Fibroblast of lung (primary cell): ENCODE data around the gene NMNAT2.

Experiments
- CTCF ChIP-seq, 2 donors: IDR thresholded peaks in 1 of 2; conservative IDR thresholded peaks in 1 of 2; 1 replicate in 1 of 2; 2 replicates in 1 of 2; pipeline ENCODE4 v1.5.1; 2011 to 2012; ENCODE audit warnings: low read length in 2 of 2, control low read depth in 1 of 2, inconsistent platforms in 1 of 2, low read depth in 1 of 2, mild to moderate bottlenecking in 1 of 2
- EZH2 ChIP-seq: IDR thresholded peaks from 2 replicates; pipeline ENCODE4 v1.5.1; 2012; ENCODE audit warnings: low read length, control low read depth, mild to moderate bottlenecking; ENCODE audit errors: missing control alignments

GRCh38 chr1:183417772-183418491 lies at the start of gene NMNAT2:
- no peak for TF ChIP-seq CTCF (conservative IDR thresholded peaks at IDR 0.05 in 1 of 2, IDR thresholded peaks at IDR 0.05 in 1 of 2; ENCODE audit: low read depth in 1 of 2, low read length in 2 of 2)
- TF ChIP-seq EZH2: peak; percentile 95
